Transverse colon (tissue), 4 donors: ENCODE results near the gene CXCL9. TPM values are rescaled to one million over a fixed set of nuclear protein-coding genes. Genes with fewer than 3 reads are reported as not detected.
"Not testable (repeated sequence)": the region's sequence is repeated elsewhere in the genome, so short reads cannot be mapped to it uniquely, and the experiment has no call there.

Experiments used
- DNase-seq: peaks from one replicate; pipeline ENCODE4 v3.0.0-alpha.2; 2019
- H3K27ac ChIP-seq, 4 donors: fragments of 200-600 bp; sonication (generic); 2 replicates each; pipeline ENCODE4 v1.5.1; 2016 to 2018; ENCODE audit warnings: inconsistent platforms in 4 of 4
- H3K27me3 ChIP-seq: fragments of 200-600 bp; sonication (generic); 2 replicates; pipeline ENCODE4 v1.5.1; 2017; ENCODE audit warnings: inconsistent platforms
- H3K36me3 ChIP-seq, 4 donors: fragments of 200-600 bp; sonication (generic); 2 replicates each; pipeline ENCODE4 v1.5.1; 2017 to 2019; ENCODE audit warnings: inconsistent platforms in 4 of 4
- H3K4me1 ChIP-seq, 4 donors: fragments of 200-600 bp; sonication (generic); 2 replicates each; pipeline ENCODE4 v1.5.1; 2017 to 2020; ENCODE audit warnings: inconsistent platforms in 4 of 4
- H3K4me3 ChIP-seq, 4 donors: fragments of 200-600 bp; sonication (generic); 1 replicate in 1 of 4; 2 replicates in 3 of 4; pipeline versions ENCODE4 v1.5.1 to v1.6.1; 2017 to 2019; ENCODE audit warnings: inconsistent platforms in 4 of 4
- H3K9me3 ChIP-seq, 2 donors: fragments of 200-600 bp; sonication (generic); 2 replicates each; pipeline ENCODE4 v1.5.1; 2017 to 2019; ENCODE audit warnings: inconsistent platforms in 2 of 2
- EP300 ChIP-seq: sonication (generic); formaldehyde crosslinking; IDR thresholded peaks from one replicate; pipeline ENCODE4 v1.6.1; 2017; ENCODE audit warnings: antibody characterized with exemption, low read depth
- POLR2A ChIP-seq: fragments of 450-650 bp; IDR thresholded peaks from one replicate; pipeline ENCODE4 v1.6.1; 2016; ENCODE audit warnings: antibody characterized with exemption, mild to moderate bottlenecking, moderate library complexity
- POLR2AphosphoS5 ChIP-seq, 3 donors: sonication (generic); formaldehyde crosslinking; IDR thresholded peaks; one replicate each; pipeline ENCODE4 v1.6.1; 2016; ENCODE audit warnings: antibody characterized with exemption in 3 of 3
- whole genome bisulfite sequencing, 2 donors: methylation state at CpG; one replicate each; pipeline ENCODE4 v1.1.5; 2018; ENCODE audit warnings: low coverage in 1 of 2; 5-methylcytosine and 5-hydroxymethylcytosine counted together
- in situ Hi-C, 4 donors: fragments of 200-750 bp; cut with MboI; loops; one replicate each; pipeline versions ENCODE4 v1.15.0 to v1.15.1; 2017; ENCODE audit warnings: low sequenced_read_pairs in 3 of 4, low pct_ligation_motif_present in 1 of 4, low pct_unique_long_range_greater_than_20kb in 1 of 4
- intact Hi-C: fragments of 100-400 bp; cut with DNase I; formaldehyde crosslinking; loops from one replicate; pipeline ENCODE4 v1.15.1; 2023; ENCODE audit warnings: low total_unique reads
- total RNA-seq, 4 donors: library from RNA; depleted of rRNA; stranded (reverse); fragments of >200 nt; gene quantifications; one replicate each; pipeline ENCODE4 v1.1.0, GENCODE V29; 2016
- TF ChIP-seq, protein P1 (sequence below), 5 experiments: fragments of 200-600 bp in 3 of 5; fragments of 450-650 bp in 2 of 5; sonication (generic) in 3 of 5; IDR thresholded peaks; 1 replicate in 2 of 5; 2 replicates in 3 of 5; pipeline ENCODE4 v1.5.1; 2016 to 2017; ENCODE audit warnings: antibody characterized with exemption in 5 of 5, inconsistent platforms in 3 of 5, mild to moderate bottlenecking in 2 of 5, moderate library complexity in 1 of 5

Gene CXCL9
- total RNA-seq, 4 donors from 2014 or later = 2.5 TPM; not detected in 3

DNA sequence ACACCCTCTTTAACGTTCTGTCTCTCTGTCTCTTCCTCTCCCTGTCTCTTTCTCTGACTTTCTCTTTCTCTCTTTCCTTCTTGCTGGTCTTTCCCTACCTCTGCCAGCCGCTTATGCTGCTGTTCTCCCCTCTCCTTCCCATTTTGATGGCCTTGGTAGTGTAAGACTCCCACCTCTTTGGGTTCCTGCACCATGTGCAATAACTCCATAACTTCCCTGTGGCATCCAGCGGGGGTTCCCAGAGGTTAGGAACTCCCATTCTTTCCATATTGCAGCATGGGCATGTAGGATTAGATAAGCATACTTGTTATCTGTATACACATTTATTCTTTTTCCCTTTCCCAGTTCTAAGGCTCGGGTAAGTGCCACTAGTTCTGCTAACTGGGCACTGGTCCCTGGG, 37.4 kb upstream of the CXCL9 start:
- intact Hi-C loops, H3K27ac ChIP-seq, H3K9me3 ChIP-seq, H3K4me1 ChIP-seq, H3K4me3 ChIP-seq, H3K36me3 ChIP-seq, in situ Hi-C loops, DNase-seq, H3K27me3 ChIP-seq: not testable (repeated sequence)
- 89 to 95% methylated on average over 4 of the region's 4 CpGs for WGBS, 2 donors

DNA sequence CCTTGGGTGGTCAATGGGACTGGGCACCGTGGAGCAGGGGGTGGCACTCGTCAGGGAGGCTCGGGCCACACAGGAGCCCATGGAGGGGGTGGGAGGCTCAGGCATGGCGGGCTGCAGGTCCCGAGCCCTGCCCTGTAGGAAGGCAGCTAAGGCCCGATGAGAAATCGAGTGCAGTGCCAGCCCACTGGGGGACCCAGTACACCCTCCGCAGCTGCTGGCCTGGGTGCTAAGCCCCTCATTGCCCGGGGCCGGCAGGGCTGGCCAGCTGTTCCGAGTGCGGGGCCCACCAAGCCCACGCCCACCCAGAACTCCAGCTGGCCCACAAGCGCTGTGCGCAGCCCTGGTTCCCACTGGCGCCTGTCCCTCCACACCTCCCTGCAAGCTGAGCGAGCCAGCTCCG, 36.0 kb upstream of the CXCL9 start:
- DNase-seq, H3K27ac ChIP-seq, H3K27me3 ChIP-seq, H3K36me3 ChIP-seq, H3K9me3 ChIP-seq, H3K4me3 ChIP-seq, in situ Hi-C loops, H3K4me1 ChIP-seq, intact Hi-C loops: not testable (repeated sequence)
- WGBS, 2 donors = 100% methylated on average over 5 of the region's 18 CpGs; no CpG with 5 or more reads in 1 of the 2 donors

DNA sequence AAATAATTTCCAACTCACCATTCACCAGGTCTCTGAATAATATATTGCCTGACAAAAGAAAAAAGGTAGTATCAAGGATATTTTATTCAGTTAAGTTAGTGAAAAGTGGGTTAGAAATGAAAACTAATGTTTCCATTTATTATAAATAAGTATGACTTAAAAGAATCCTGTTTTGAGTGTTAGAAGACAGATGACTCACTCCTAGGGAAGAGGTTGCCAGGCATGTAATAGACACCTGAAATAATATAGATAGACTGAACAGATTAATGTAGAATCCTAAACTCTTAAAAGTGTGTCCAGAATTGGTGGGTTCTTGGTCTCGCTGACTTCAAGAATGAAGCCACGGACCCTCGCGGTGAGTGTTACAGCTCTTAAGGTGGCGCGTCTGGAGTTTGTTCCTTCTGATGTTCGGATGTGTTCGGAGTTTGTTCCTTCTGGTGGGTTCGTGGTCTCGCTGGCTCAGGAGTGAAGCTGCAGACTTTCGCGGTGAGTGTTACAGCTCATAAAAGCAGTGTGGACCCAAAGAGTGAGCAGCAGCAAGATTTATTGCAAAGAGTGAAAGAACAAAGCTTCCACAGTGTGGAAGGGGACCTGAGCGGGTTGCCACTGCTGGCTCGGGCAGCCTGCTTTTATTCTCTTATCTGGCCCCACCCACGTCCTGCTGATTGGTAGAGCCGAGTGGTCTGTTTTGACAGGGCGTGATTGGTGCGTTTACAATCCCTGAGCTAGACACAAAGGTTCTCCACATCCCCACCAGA, 35.1 kb upstream of the CXCL9 start:
- H3K27me3 ChIP-seq, intact Hi-C loops, H3K4me3 ChIP-seq, DNase-seq, H3K4me1 ChIP-seq, H3K36me3 ChIP-seq, H3K9me3 ChIP-seq, in situ Hi-C loops, H3K27ac ChIP-seq: not testable (repeated sequence)
- 91% methylated on average over 17 of the region's 18 CpGs; no CpG with 5 or more reads in 1 of the 2 donors for WGBS, 2 donors

DNA sequence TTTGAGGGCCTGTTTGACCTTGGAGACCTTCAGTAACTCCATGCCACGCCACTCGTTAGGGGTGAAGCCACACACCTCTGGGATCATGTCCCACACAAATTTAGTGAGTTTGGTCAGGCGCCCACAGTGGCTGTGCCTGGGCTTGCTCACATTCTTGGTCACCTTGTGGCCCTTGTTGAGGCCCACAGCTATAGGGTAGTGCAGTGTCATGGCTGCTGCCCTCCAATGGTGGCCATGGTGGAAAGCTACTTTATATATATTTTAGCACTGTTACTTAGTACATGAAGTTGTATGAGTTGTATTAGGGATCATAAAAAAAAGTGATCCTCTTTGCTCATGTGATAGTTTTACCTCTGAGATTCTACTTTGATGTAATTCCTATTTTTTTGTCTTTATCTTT, 29.5 kb upstream of the CXCL9 start:
- H3K27me3 ChIP-seq = no peaks in the 10 kb centered on the region
- H3K9me3 ChIP-seq = no peaks in the 10 kb centered on the region
- no peaks in the 10 kb centered on the region for H3K36me3 ChIP-seq
- no peak for DNase-seq
- H3K4me3 ChIP-seq = no peak overlapping the region
- H3K27ac ChIP-seq = no peak overlapping the region
- H3K4me1 ChIP-seq = no peaks in the 10 kb centered on the region
- intact Hi-C loops = no loop called here
- 100% methylated on average over 3 of the region's 3 CpGs for WGBS, 2 donors
- in situ Hi-C loops = no loop called here
- TF ChIP-seq, protein P1, sequence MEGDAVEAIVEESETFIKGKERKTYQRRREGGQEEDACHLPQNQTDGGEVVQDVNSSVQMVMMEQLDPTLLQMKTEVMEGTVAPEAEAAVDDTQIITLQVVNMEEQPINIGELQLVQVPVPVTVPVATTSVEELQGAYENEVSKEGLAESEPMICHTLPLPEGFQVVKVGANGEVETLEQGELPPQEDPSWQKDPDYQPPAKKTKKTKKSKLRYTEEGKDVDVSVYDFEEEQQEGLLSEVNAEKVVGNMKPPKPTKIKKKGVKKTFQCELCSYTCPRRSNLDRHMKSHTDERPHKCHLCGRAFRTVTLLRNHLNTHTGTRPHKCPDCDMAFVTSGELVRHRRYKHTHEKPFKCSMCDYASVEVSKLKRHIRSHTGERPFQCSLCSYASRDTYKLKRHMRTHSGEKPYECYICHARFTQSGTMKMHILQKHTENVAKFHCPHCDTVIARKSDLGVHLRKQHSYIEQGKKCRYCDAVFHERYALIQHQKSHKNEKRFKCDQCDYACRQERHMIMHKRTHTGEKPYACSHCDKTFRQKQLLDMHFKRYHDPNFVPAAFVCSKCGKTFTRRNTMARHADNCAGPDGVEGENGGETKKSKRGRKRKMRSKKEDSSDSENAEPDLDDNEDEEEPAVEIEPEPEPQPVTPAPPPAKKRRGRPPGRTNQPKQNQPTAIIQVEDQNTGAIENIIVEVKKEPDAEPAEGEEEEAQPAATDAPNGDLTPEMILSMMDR (IDR thresholded peaks at IDR 0.05) = no peak
- no peak for TF ChIP-seq POLR2AphosphoS5 (IDR thresholded peaks at IDR 0.05)
- TF ChIP-seq POLR2A = no peak
- TF ChIP-seq EP300 = no peak

DNA sequence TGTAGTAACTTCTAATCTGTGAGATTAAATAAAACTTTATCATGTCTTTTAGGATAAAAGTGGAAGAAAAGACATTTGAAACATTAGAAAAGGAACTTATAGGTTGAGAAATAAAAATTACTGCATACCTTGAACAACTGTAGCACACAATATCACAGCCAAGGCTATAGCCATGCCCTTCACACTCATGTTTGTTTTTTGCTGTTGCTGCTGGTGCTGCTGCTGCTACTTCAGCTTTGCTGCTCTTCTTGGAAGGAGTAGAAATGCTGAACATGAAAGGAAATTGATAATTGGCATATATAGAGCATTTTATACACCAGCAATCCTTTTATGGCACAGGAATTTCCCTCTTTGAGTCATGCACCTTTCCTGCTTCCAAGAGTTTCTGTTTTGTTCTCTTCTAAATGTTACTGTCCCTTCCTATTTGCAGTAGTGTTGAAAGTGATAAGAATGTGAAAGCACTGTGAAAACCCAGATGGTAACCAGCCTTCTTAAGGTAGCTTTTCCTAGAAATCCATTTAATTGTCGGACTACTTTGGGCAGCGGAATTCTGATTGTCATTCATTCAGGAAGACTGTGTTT, 28.6 kb upstream of the CXCL9 start, which contains the start of gene CXCL11:
CXCL11 (minus strand) TSS at position 272 of the 582 bp plus-strand sequence; CDS start at position 189, 83 bp downstream.
- intact Hi-C loops = no loop called here
- Histone ChIP-seq H3K27me3 (no peaks in the 10 kb centered on the region), H3K4me3 (no peak within 1 kb of the TSS), H3K36me3 (no peaks in the 10 kb centered on the region), H3K4me1 (no peaks in the 10 kb centered on the region), H3K9me3 (no peaks in the 10 kb centered on the region), H3K27ac (no peak within 1 kb of the TSS)
- TF ChIP-seq POLR2A (no peak), EP300 (no peak), POLR2AphosphoS5 (IDR thresholded peaks at IDR 0.05) (no peak)
- TF ChIP-seq, protein P1 (IDR thresholded peaks at IDR 0.05) = no peak
- DNase-seq = no peak
- in situ Hi-C loops = no loop called here
- WGBS, 2 donors = 65 to 80% methylated on average over 1 to 2 of the region's 2 CpGs
